MV-4-11 (cell line): ENCODE data around the gene KCNE1.
"Not testable (repeated sequence)": the region's sequence is repeated elsewhere in the genome, so short reads cannot be mapped to it uniquely, and the experiment has no call there.

Experiments used
- DNase-seq: peaks from one replicate; lab custom pipeline; 2025; lab: John Stamatoyannopoulos, UW

KCNE1 gene

GRCh38 chr21:34511181-34511580, 829 bp downstream of the KCNE1 start:
- DNase-seq, result peak; percentile 22

DNA sequence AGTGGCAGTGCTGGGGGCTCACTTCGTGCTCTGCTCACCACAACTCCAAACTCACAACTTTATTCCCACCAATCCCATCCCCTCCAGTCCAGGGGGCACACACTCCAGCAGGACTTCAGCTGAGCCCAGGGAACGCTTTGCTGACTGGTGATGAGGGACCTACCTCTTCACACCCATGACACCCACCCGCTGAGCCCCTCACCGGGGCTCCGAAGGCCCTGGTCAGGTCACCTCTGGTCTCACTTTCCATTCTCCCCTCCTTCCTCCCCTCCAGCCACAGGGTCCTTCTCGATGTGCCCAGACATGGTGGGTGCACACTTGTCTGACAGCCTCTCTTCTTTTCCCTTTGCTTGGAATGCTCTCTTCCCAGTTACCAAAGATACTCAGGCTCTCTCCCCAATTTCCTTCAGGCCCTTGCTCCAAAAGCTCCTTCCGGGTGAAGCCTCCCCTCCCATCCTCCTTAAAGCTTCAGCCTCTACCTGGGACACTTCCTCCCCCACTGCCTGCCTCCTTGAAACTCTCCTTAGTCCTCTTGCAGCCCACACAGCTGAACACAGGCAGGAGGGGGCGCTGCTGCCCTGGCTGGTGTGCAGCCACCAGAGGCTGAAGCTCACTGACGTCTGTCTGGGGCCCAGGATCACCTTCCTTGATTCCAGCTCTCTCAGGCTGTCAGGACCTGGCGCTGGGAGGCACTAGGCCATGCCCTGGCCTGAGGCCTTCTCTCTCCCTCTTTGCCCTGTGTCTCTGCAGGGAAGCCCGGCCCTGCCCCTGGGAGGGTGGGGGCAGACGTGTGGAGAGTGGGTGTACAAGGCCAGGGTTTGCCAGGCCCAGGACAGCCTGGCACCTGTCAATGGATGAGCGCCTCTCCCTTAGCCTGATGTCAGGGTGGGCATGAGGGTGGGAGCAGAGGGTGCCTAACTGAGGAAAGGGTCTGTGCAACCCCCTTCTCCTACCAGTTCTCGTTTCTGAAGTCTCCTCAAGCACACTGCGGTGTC, 1.6 kb downstream of the KCNE1 start:
- DNase-seq, result peak; percentile 81

DNA sequence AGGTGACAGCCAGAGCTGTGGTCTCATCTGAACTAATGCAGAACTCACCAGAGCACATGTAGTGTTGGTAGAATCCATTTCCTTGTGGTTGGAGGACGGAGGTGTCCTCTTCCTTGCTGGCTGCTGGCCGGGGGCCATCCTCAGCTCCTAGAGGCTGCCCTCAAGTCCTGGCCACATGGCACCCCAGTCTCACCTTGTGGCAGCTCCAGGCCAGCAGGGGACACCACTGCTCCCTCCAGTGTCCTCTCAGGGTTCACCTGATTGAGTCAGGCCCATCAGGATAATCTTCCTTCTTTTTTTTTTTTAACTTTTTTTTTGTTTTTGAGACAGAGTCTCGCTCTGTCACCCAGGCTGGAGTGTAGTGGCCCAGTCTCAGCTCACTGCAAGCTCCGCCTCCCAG, 2.9 kb downstream of the KCNE1 start:
- DNase-seq, result no peak

- DNase-seq, result peak; percentile 63
Observed at GRCh38 chr21:34504595-34504994, 7.4 kb downstream of the KCNE1 start.

GRCh38 chr21:34502480-34503106, 9.4 kb downstream of the KCNE1 start:
- DNase-seq, result no peak

DNA sequence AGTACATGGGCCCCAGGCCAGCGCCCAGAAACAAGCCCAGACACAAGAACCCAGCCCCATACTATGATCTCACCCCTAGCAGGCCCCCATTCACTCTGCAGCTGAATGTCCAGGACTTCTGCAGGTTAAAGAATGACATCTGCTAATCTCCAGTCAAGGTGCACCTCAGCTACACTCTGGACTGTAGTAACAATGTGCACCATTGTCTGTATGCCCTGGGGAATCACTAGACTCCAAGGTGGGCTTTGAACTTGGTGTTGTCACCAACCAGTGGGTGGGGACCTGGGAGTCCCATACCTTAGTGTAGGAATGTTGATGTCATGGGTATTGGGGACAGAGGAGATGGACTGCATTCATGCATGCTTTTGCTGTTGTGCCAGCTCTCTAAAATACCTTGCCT, 10.3 kb downstream of the KCNE1 start:
- no peak for DNase-seq

DNA sequence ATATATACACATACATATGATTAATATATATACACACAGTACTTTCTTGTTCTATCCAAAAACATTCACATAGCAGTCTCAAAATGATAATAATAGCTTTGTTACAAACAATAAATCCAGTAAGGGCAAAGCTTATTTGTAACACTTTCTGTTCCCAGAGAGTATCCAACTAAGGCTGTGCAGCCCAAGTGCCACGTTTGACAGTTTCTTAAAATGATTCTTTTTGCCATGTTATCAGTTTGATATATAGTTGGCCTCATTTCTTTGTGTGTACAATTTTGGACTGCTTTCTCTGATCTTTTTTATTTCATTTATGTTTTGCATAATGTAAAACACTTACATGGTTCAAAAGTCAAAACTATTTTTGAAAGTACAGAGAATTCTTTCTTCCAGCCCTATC, 11.8 kb downstream of the KCNE1 start:
- no peak for DNase-seq

- DNase-seq, result no peak
Observed at GRCh38 chr21:34499116-34499515, 12.9 kb downstream of the KCNE1 start.

DNA sequence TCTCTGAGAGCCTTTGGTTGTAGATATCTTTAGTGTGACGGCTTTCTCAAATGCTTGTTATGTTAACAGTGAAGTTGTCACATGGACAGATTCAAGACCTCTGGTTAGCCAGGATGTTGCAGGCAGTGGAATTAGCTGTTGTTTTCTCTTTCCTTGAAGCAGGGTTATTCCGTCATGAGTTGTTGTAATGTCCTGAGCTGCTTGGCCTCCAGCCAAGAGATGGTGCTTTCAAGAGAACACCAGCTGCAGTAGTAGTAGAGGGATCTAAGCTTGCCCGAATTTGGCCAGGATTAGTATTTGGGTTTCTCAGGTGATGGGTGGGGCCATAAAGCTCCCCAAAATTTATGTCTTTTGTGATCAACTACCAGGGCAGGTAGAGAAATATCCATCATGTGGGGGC, 13.4 kb downstream of the KCNE1 start:
- DNase-seq, result no peak

DNA sequence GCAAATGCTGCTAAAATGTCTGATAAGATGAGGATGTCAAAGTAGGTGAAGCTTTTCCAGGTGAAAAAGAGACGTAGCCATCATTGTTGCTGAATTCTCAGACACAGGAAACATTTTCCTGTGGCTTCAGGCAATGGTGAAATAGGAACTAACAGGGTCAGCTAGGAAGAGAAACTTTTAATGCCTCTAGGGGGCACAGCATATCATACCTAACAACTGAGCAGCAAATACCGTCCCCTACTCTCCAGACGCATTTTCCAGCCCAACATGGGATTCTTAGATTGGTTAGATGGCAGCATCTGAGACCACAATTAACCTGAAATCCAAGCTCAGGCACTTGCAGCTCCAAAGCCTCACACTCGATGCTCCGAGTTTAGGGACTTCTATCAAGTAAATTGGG, 28.2 kb downstream of the KCNE1 start:
- not testable (repeated sequence) for DNase-seq

GRCh38 chr21:34483435-34483834, 28.6 kb downstream of the KCNE1 start:
- not testable (repeated sequence) for DNase-seq

- not testable (repeated sequence) for DNase-seq
Observed at GRCh38 chr21:34467333-34467732, 44.7 kb downstream of the KCNE1 start.

DNA sequence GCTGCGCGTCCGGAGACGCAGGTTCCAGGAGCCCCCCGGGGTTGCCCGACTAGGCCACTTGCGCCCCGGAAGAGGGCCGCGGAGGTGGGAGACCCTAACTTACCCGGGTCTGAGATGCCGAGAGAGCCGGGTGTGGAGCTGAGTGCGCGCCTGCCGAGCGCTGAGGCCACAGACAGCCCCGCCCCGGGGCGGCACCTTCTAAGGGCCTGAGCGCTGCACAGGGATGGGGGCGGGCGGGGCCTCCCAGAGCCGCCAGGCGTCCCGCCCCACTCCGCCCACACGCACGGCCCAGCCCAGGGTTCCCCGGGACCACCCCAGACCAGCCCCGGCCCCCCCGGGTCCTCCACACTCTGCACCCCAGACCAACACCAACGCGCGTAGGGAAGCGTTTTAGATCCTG, 52.6 kb downstream of the KCNE1 start:
- not testable (repeated sequence) for DNase-seq

GRCh38 chr21:34458266-34458665, 53.7 kb downstream of the KCNE1 start:
- not testable (repeated sequence) for DNase-seq

- not testable (repeated sequence) for DNase-seq
Observed at GRCh38 chr21:34456180-34456579, 55.8 kb downstream of the KCNE1 start.

- DNase-seq, result not testable (repeated sequence)
Observed at GRCh38 chr21:34455628-34456027, 56.4 kb downstream of the KCNE1 start.

DNA sequence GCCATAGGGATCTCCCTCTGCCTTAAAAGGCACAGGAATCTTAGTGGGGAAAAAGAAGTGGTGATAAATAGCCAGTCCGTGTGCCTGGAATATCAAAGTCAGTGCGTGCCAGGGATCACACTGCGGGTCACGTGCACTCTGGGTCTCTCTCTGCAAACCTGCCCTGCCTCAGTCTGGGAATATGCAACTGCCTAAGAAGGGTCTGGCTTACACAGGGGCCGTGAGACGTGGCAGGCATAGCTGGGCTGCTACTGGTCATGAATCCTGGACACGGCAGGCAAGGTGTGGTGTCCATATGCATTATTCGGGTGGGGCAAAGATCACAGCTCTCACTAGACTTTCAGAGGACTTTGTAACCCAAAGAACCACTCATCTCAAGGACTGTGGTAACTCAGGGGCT, 65.0 kb downstream of the KCNE1 start:
- not testable (repeated sequence) for DNase-seq

DNA sequence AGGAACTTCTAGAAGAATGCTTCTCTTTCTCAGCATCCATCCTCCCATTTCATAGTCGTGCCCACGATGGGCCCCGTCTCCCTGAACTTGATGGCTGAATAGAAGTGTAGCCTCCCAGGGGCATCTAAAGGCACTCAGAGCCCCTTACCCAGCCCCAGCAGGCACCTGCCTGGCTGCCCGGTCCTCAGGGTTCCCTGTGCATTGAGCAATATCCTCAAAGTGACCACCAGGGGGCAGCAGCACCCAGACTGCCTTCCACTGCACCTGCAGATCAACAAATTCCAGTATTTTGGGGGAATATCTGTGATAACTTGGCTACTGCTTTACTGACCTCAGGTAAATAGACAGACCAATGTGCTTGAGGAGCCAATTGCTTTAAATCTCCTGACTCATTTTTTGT, 68.5 kb downstream of the KCNE1 start:
- DNase-seq, result not testable (repeated sequence)

GRCh38 chr21:34429710-34430109, 82.3 kb downstream of the KCNE1 start:
- DNase-seq, result not testable (repeated sequence)

GRCh38 chr21:34428441-34428840, 83.6 kb downstream of the KCNE1 start:
- DNase-seq, result not testable (repeated sequence)

DNA sequence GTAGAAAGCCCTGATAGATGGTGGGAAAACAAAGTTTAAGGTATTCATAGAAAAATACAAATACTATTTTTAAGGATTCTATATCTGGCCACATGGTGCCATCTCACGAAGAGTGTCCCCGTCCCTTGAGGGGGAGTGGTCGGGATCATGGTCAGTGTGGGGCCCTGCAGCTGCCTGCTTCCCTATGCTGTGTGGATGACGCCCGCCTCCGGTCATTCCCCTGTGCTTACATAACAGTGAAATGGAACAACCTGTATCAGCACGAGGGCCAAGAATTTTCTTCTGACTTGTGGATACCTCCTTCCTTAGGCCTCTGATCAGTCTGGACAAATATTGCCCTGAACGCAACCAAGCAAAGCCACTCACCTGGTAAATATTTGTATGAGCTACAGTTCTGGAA, 84.7 kb downstream of the KCNE1 start:
- not testable (repeated sequence) for DNase-seq

DNA sequence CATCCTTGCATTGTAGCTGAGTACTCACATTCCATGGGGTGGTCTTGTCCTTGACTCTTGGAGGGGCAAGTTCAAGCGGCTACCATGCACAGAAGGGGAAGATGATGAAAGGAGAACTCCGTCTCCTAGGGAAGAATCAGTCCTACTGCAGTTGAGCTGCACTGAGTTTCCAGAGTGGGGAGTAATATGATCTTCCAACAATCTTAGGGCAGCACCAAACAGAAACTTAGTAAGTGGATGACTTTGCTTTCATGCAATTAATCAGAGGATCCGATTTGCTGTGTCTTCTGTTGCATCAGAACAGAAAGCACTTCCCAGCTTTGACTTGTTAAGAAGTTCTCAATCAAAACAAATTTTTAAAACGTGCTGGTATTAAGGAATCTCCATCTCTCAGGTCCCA, 88.2 kb downstream of the KCNE1 start, which contains the start of gene SMIM34:
SMIM34 (minus strand) TSS at position 147 of the 400 bp plus-strand sequence; CDS start at position 35, 112 bp downstream.
- not testable (repeated sequence) for DNase-seq
